Stimulated activated naive B cell treated with anti-CD40 and anti-IgM and Interleukin-4, amounts not matched to agents 10 μg/mL and 1 μg/mL and 100 μg/mL, for 72 hours (primary cell): Measurements from ENCODE around the gene KIF3C.
A peak's percentile ranks its signal among the peaks of the same experiment; 100 is the strongest.
"Not testable (repeated sequence)": the region's sequence is repeated elsewhere in the genome, so short reads cannot be mapped to it uniquely, and the experiment has no call there.

Experiments
- ATAC-seq, 2 donors: fragments of 150-1000 bp; cut with Tn5 transposase; replicated peaks; 2 replicates each; pipeline ENCODE4 v1.10.0; 2021; ENCODE audit warnings: moderate library complexity in 1 of 2
- DNase-seq: peaks from one replicate; pipeline ENCODE4 v3.0.0; 2021
- H3K27ac Mint-ChIP-seq: one replicate; pipeline ENCODE4 v1.8.0; 2022; ENCODE audit warnings: mild to moderate bottlenecking, mixed read lengths
- H3K27me3 Mint-ChIP-seq, 2 donors: one replicate each; pipeline ENCODE4 v1.8.0; 2022; ENCODE audit warnings: mixed read lengths in 2 of 2
- H3K36me3 Mint-ChIP-seq, 2 donors: one replicate each; pipeline ENCODE4 v1.8.0; 2022; ENCODE audit warnings: mixed read lengths in 2 of 2, mild to moderate bottlenecking in 1 of 2
- H3K4me1 Mint-ChIP-seq, 2 donors: one replicate each; pipeline ENCODE4 v1.8.0; 2022; ENCODE audit warnings: mixed read lengths in 2 of 2, mild to moderate bottlenecking in 1 of 2
- H3K4me3 Mint-ChIP-seq, 2 donors: one replicate each; pipeline ENCODE4 v1.8.0; 2022; ENCODE audit warnings: mild to moderate bottlenecking in 2 of 2, mixed read lengths in 2 of 2, moderate library complexity in 1 of 2
- H3K9me3 Mint-ChIP-seq, 2 donors: one replicate each; pipeline ENCODE4 v1.8.0; 2022; ENCODE audit warnings: mixed read lengths in 2 of 2, mild to moderate bottlenecking in 1 of 2

KIF3C gene

GRCh38 chr2:25929789-25930473 is 52.4 kb downstream of the KIF3C start:
- no peak for DNase-seq
- no peaks in the 10 kb centered on the region for H3K4me1 Mint-ChIP-seq
- no peaks in the 10 kb centered on the region for H3K9me3 Mint-ChIP-seq
- H3K27ac Mint-ChIP-seq, result no peak overlapping the region
- ATAC-seq, result no peak
- no peaks in the 10 kb centered on the region for H3K36me3 Mint-ChIP-seq
- H3K27me3 Mint-ChIP-seq, result no peaks in the 10 kb centered on the region
- no peak overlapping the region for H3K4me3 Mint-ChIP-seq

DNA sequence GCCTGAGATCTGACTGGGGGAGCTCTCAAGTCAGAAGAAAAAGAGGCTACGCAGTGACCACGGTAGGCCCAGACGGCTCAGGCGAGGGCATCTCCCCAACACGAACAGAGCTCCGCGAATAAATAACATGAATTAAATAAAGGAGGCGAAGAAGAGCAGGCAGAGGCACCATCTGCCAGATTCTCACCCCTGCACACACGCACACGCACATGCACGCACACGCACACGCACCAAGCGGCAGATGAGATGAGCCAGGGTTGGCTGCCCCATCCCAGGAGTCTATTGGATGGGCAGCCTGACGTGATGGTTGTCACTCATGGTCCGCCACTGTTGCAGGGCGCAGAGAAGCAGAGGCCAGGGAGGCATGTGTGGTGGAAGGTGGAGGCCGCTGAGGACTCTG is 53.6 kb downstream of the KIF3C start:
- DNase-seq (no peak), ATAC-seq (no peak)
- Mint-ChIP-seq H3K9me3 (no peaks in the 10 kb centered on the region), H3K4me1 (no peaks in the 10 kb centered on the region), H3K4me3 (no peak overlapping the region), H3K36me3 (no peaks in the 10 kb centered on the region), H3K27ac (no peak overlapping the region), H3K27me3 (no peaks in the 10 kb centered on the region)

- H3K4me3 Mint-ChIP-seq, result no peak overlapping the region
- H3K27me3 Mint-ChIP-seq, result no peaks in the 10 kb centered on the region
- no peaks in the 10 kb centered on the region for H3K9me3 Mint-ChIP-seq
- H3K4me1 Mint-ChIP-seq, result no peaks in the 10 kb centered on the region
- H3K36me3 Mint-ChIP-seq, result no peaks in the 10 kb centered on the region
- ATAC-seq (no peak), DNase-seq (no peak)
- H3K27ac Mint-ChIP-seq, result no peak overlapping the region
These were observed 55.1 kb downstream of the KIF3C start for GRCh38 chr2:25926984-25927756.

DNA sequence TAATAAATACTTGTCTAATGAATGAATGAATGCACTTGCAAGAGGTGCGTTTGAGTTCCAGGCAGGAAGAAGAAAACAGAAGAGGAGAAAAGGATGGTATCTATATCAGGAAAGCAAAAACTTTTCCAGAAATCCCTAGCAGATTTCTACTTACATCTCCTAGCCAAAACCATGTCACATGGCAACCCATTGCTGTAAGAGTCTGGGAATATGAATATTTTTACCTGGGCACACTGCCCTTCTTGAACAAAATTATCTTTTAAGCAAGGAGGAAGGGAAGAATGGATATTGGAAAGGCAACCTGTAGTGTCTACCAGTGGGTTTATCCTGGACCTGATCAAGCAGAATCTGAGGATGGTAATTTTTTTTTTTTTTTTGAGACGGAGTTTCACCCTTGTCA is 59.8 kb downstream of the KIF3C start:
- no peak overlapping the region for H3K27ac Mint-ChIP-seq
- H3K4me3 Mint-ChIP-seq, result no peak overlapping the region
- no peaks in the 10 kb centered on the region for H3K4me1 Mint-ChIP-seq
- H3K36me3 Mint-ChIP-seq, result no peaks in the 10 kb centered on the region
- H3K27me3 Mint-ChIP-seq, result no peaks in the 10 kb centered on the region
- ATAC-seq (no peak), DNase-seq (no peak)
- no peaks in the 10 kb centered on the region for H3K9me3 Mint-ChIP-seq

DNA sequence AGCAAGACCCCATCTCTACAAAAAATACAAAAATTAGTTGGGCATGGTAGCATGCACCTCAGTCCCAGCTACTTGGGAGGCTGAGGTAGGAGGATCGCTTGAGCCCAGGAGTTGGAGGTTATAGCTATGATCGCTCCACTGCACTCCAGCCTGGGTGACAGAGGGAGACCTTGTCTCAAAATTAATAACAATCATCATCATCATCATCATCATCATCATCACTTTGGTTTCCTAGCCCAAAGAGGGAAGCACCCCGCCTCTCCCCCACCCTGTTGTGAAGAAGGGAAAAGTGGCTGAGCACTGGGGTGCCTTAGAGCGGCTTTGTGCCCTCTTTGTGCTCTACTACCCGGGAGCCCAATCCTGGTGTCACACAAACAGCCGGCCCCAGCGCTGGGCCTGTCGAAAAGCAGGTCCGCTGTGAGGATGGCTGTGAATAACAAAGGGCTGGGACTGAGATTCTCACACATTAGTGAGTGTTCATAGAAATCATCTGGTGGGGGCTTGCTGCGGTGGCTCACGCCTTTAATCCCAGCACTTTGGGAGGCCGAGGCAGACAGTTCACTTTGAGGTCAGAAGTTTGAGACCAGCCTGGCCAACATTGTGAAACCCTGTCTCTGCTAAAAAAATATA is 61.4 kb downstream of the KIF3C start:
- Mint-ChIP-seq H3K27me3 (peaks cover 6 to 9% of the 10 kb centered on the region in 2 donors), H3K36me3 (no peaks in the 10 kb centered on the region), H3K27ac (no peak overlapping the region), H3K9me3 (no peaks in the 10 kb centered on the region), H3K4me1 (peaks cover 6 to 9% of the 10 kb centered on the region in 2 donors), H3K4me3 (no peak overlapping the region)
- ATAC-seq (no peak), DNase-seq (no peak)

- no peaks in the 10 kb centered on the region for H3K9me3 Mint-ChIP-seq
- H3K4me3 Mint-ChIP-seq, result no peak overlapping the region
- H3K27me3 Mint-ChIP-seq, result peaks cover 6 to 9% of the 10 kb centered on the region in 2 donors
- no peak for DNase-seq
- H3K4me1 Mint-ChIP-seq, result peaks cover 6 to 9% of the 10 kb centered on the region in 2 donors
- no peak for ATAC-seq
- H3K36me3 Mint-ChIP-seq, result no peaks in the 10 kb centered on the region
- no peak overlapping the region for H3K27ac Mint-ChIP-seq
These were observed 62.0 kb downstream of the KIF3C start for GRCh38 chr2:25920336-25920735.

- Mint-ChIP-seq H3K4me3 (no peak overlapping the region), H3K4me1 (peaks cover 6 to 9% of the 10 kb centered on the region in 2 donors), H3K36me3 (no peaks in the 10 kb centered on the region), H3K27me3 (peaks cover 6 to 9% of the 10 kb centered on the region in 2 donors), H3K27ac (no peak overlapping the region), H3K9me3 (no peaks in the 10 kb centered on the region)
- no peak for ATAC-seq
- no peak for DNase-seq
These were observed 64.5 kb downstream of the KIF3C start for GRCh38 chr2:25917832-25918231.

- H3K4me3 Mint-ChIP-seq, H3K4me1 Mint-ChIP-seq, H3K27me3 Mint-ChIP-seq, ATAC-seq, DNase-seq, H3K27ac Mint-ChIP-seq, H3K36me3 Mint-ChIP-seq, H3K9me3 Mint-ChIP-seq: not testable (repeated sequence)
These were observed 64.9 kb downstream of the KIF3C start for GRCh38 chr2:25917411-25917810.

DNA sequence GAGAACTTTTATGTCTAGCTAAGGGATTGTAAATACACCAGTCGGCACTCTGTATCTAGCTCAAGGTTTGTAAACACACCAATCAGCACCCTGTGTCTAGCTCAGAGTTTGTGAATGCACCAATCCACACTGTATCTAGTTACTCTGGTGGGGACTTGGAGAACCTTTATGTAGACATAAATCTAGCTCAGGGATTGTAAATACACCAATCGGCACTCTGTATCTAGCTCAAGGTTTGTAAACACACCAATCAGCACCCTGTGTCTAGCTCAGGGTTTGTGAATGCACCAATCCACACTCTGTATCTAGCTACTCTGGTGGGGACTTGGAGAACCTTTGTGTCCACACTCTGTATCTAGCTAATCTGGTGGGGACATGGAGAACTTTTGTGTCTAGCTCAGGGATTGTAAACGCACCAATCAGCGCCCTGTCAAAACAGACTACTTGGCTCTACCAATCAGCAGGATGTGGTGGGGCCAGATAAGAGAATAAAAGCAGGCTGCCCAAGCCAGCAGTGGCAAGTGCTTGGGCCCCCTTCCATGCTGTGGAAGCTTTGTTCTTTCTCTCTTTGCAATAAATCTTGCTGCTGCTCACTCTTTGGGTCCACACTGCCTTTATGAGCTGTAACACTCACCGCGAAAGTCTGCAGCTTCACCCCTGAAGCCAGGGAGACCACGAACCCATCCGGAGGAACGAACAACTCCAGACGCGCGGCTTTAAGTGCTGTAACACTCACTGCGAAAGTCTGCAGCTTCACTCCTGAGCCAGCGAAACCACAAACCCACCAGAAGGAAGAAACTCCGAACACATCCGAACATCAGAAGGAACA is 66.1 kb downstream of the KIF3C start:
- not testable (repeated sequence) for H3K9me3 Mint-ChIP-seq, H3K36me3 Mint-ChIP-seq, H3K4me1 Mint-ChIP-seq, H3K27ac Mint-ChIP-seq, H3K27me3 Mint-ChIP-seq, ATAC-seq, DNase-seq
- peak overlapping the region; percentile 73 to 82 for H3K4me3 Mint-ChIP-seq

GRCh38 chr2:25915411-25915810 is 66.9 kb downstream of the KIF3C start:
- H3K4me1 Mint-ChIP-seq, DNase-seq, H3K9me3 Mint-ChIP-seq, ATAC-seq, H3K4me3 Mint-ChIP-seq, H3K27me3 Mint-ChIP-seq, H3K27ac Mint-ChIP-seq, H3K36me3 Mint-ChIP-seq: not testable (repeated sequence)

GRCh38 chr2:25913696-25913973 is 68.7 kb downstream of the KIF3C start:
- not testable (repeated sequence) for DNase-seq, H3K27me3 Mint-ChIP-seq, H3K4me1 Mint-ChIP-seq, ATAC-seq, H3K9me3 Mint-ChIP-seq, H3K36me3 Mint-ChIP-seq, H3K4me3 Mint-ChIP-seq, H3K27ac Mint-ChIP-seq

DNA sequence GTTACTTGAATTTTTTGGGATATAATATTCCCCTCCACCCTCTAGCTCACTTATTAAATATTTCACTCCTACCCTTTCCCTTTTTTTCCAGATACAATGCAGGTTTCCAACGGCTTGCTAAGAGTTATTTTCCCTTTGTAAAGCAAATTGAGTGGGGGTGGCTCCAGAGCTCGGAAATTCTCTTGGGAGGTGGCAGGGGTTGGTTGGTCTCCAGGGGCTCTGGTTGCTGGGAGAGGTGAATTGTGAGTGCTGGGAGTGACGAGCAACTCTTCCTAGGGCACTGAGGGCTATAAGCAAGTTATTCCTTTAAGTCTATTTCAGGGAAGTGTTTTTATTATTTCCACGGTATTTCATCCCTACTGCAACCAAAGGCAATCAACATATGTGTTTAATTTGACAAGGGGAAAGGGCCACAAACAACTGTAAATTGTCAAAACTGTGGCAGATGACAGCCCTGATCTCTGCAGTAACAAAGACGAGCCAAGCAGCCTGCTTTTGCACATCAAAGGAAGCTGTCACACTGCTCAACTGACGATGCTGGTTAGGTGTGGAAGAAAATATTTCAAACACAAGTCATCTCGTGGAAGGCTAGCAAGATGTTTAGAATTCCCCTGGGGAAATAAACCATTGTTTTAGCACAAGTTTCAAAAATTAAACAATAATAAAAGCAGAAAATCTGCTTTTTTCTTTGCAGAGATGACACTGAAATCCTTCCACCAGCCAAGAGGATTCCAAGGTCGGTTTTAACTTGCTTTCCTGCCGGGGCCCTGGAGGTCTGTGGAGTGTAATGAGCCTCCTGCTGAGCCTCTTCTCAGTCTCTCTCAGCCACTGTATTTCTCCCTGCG is 69.2 kb downstream of the KIF3C start:
- peaks cover 6 to 9% of the 10 kb centered on the region in 2 donors for H3K27me3 Mint-ChIP-seq
- DNase-seq (no peak), ATAC-seq (no peak)
- no peak overlapping the region for H3K27ac Mint-ChIP-seq
- peaks cover 6 to 9% of the 10 kb centered on the region in 2 donors for H3K4me1 Mint-ChIP-seq
- H3K4me3 Mint-ChIP-seq, result no peak overlapping the region
- no peaks in the 10 kb centered on the region for H3K36me3 Mint-ChIP-seq
- H3K9me3 Mint-ChIP-seq, result peaks cover 0 to 2% of the 10 kb centered on the region in 2 donors

- not testable (repeated sequence) for ATAC-seq
These were observed 72.7 kb downstream of the KIF3C start for GRCh38 chr2:25909574-25909973.

GRCh38 chr2:25905126-25905525 is 77.2 kb downstream of the KIF3C start:
- Mint-ChIP-seq H3K27me3 (peaks cover 0 to 4% of the 10 kb centered on the region in 2 donors), H3K9me3 (no peaks in the 10 kb centered on the region), H3K36me3 (no peaks in the 10 kb centered on the region), H3K27ac (no peak overlapping the region), H3K4me1 (no peaks in the 10 kb centered on the region), H3K4me3 (no peak overlapping the region)
- no peak for DNase-seq
- no peak for ATAC-seq

More at GRCh38 chr2:25909574-25909973, 72.7 kb downstream of the KIF3C start:
- not testable (repeated sequence) for H3K27me3 Mint-ChIP-seq, H3K4me3 Mint-ChIP-seq, H3K4me1 Mint-ChIP-seq, H3K36me3 Mint-ChIP-seq, DNase-seq, H3K27ac Mint-ChIP-seq, H3K9me3 Mint-ChIP-seq
